ENCODE measurements around the gene AFF3. TPM values are rescaled to one million over a fixed set of nuclear protein-coding genes. Genes with fewer than 3 reads are reported as not detected.

Gene AFF3
- polyA plus RNA-seq, 3 donors = 16.2 to 22.8 (median 18.5) TPM

- no peak for DNase-seq (ENCODE audit: low read depth in 3 of 3, low spot score in 2 of 3)
These were observed 277.5 kb downstream of the AFF3 start for GRCh38 chr2:99864561-99865553.

GRCh38 chr2:99863903-99864270 lies 278.5 kb downstream of the AFF3 start:
- no peak for DNase-seq (ENCODE audit: low read depth in 3 of 3, low spot score in 2 of 3)

GRCh38 chr2:99863236-99863902 lies 279.0 kb downstream of the AFF3 start:
- no peak for DNase-seq (ENCODE audit: low read depth in 3 of 3, low spot score in 2 of 3)

GRCh38 chr2:99862566-99862965 lies 279.8 kb downstream of the AFF3 start:
- no peak for DNase-seq (ENCODE audit: low read depth in 3 of 3, low spot score in 2 of 3)

GRCh38 chr2:99861376-99861760 lies 281.0 kb downstream of the AFF3 start:
- no peak for DNase-seq (ENCODE audit: low read depth in 3 of 3, low spot score in 2 of 3)

- no peak for DNase-seq (ENCODE audit: low read depth in 3 of 3, low spot score in 2 of 3)
These were observed 281.5 kb downstream of the AFF3 start for GRCh38 chr2:99860720-99861375.

GRCh38 chr2:99858951-99859596 lies 283.3 kb downstream of the AFF3 start:
- DNase-seq (ENCODE audit: low read depth in 3 of 3, low spot score in 2 of 3) = no peak

- DNase-seq (ENCODE audit: low read depth in 3 of 3, low spot score in 2 of 3) = no peak
These were observed 284.4 kb downstream of the AFF3 start for GRCh38 chr2:99857867-99858444.

- no peak for DNase-seq (ENCODE audit: low read depth in 3 of 3, low spot score in 2 of 3)
These were observed 285.0 kb downstream of the AFF3 start for GRCh38 chr2:99857372-99857771.

- no peak for DNase-seq (ENCODE audit: low read depth in 3 of 3, low spot score in 2 of 3)
These were observed 286.3 kb downstream of the AFF3 start for GRCh38 chr2:99856119-99856518.

- no peak for DNase-seq (ENCODE audit: low read depth in 3 of 3, low spot score in 2 of 3)
These were observed 288.0 kb downstream of the AFF3 start for GRCh38 chr2:99854236-99854852.

GRCh38 chr2:99852956-99853355 lies 289.4 kb downstream of the AFF3 start:
- no peak for DNase-seq (ENCODE audit: low read depth in 3 of 3, low spot score in 2 of 3)

- DNase-seq (ENCODE audit: low read depth in 3 of 3, low spot score in 2 of 3) = no peak
These were observed 289.9 kb downstream of the AFF3 start for GRCh38 chr2:99852376-99852934.

- no peak for DNase-seq (ENCODE audit: low read depth in 3 of 3, low spot score in 2 of 3)
These were observed 290.6 kb downstream of the AFF3 start for GRCh38 chr2:99851811-99852210.

- no peak for DNase-seq (ENCODE audit: low read depth in 3 of 3, low spot score in 2 of 3)
These were observed 291.3 kb downstream of the AFF3 start for GRCh38 chr2:99851089-99851488.

GRCh38 chr2:99850084-99850710 lies 292.2 kb downstream of the AFF3 start:
- no peak for DNase-seq (ENCODE audit: low read depth in 3 of 3, low spot score in 2 of 3)

GRCh38 chr2:99846462-99847107 lies 295.8 kb downstream of the AFF3 start:
- DNase-seq (ENCODE audit: low read depth in 3 of 3, low spot score in 2 of 3) = no peak

GRCh38 chr2:99845296-99845695 lies 297.1 kb downstream of the AFF3 start:
- DNase-seq (ENCODE audit: low read depth in 3 of 3, low spot score in 2 of 3) = no peak

GRCh38 chr2:99842451-99842850 lies 299.9 kb downstream of the AFF3 start:
- DNase-seq (ENCODE audit: low read depth in 3 of 3, low spot score in 2 of 3) = no peak

Data from right renal cortex interstitium (tissue), 3 donors.